Stimulated activated CD8-positive, alpha-beta memory T cell treated with anti-CD3 and anti-CD28 coated beads, Interleukin-12 subunit alpha, Interleukin-12 subunit beta, amount 100 ng/mL, for 4 hours (primary cell): ENCODE measurements around the gene FGFRL1.

Experiments used
- DNase-seq: peaks from one replicate; pipeline ENCODE4 v3.0.0-alpha.2; 2020; ENCODE audit warnings: low read depth

Gene FGFRL1

DNA sequence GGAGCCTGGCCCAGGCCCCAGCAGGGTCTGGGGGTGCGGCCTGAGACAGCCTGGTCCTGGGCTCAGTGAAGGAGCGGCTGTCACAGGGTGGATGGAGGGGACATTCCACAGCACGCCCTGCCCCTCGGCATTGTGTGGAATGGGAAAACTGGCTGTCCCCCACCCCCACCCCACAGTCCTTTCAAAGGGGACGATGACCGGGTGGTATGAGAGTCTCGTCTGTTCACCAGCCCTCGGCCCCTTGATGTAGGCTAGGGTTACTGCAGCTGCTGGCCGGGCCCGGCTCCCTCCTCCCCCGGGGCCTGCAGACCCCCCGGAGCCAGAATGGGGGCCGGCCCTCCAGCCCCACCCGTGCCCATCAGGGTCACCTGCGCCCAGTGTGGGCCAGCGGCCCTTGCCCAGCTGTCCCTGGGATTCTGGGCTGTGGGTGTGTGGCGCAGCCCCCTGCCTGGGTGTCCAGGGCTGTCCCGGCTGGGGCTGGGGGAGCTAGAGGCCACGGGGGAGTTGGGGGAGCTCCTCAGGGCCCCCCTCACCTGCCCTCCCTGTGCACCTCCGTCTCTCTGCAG, 11.7 kb downstream of the FGFRL1 start:
- no peak for DNase-seq

DNA sequence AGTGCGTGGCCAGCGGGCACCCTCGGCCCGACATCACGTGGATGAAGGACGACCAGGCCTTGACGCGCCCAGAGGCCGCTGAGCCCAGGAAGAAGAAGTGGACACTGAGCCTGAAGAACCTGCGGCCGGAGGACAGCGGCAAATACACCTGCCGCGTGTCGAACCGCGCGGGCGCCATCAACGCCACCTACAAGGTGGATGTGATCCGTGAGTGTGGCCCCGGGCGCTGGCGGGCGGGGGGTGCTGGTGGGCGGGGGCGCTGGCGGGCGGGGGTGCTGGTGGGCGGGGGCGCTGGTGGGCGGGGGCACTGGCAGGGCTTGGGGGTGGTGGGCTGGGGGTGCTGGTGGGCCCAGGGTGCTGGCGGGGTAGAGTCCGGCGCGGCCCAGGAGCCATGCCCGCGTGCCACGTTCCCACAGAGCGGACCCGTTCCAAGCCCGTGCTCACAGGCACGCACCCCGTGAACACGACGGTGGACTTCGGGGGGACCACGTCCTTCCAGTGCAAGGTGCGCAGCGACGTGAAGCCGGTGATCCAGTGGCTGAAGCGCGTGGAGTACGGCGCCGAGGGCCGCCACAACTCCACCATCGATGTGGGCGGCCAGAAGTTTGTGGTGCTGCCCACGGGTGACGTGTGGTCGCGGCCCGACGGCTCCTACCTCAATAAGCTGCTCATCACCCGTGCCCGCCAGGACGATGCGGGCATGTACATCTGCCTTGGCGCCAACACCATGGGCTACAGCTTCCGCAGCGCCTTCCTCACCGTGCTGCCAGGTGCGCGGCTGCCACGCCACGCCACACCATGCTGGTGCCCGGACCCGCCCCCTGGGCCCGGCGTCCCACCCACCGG, 12.7 kb downstream of the FGFRL1 start:
- DNase-seq, result no peak

DNA sequence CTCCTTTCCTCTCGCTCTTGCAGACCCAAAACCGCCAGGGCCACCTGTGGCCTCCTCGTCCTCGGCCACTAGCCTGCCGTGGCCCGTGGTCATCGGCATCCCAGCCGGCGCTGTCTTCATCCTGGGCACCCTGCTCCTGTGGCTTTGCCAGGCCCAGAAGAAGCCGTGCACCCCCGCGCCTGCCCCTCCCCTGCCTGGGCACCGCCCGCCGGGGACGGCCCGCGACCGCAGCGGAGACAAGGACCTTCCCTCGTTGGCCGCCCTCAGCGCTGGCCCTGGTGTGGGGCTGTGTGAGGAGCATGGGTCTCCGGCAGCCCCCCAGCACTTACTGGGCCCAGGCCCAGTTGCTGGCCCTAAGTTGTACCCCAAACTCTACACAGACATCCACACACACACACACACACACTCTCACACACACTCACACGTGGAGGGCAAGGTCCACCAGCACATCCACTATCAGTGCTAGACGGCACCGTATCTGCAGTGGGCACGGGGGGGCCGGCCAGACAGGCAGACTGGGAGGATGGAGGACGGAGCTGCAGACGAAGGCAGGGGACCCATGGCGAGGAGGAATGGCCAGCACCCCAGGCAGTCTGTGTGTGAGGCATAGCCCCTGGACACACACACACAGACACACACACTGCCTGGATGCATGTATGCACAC, 13.6 kb downstream of the FGFRL1 start:
- no peak for DNase-seq

DNA sequence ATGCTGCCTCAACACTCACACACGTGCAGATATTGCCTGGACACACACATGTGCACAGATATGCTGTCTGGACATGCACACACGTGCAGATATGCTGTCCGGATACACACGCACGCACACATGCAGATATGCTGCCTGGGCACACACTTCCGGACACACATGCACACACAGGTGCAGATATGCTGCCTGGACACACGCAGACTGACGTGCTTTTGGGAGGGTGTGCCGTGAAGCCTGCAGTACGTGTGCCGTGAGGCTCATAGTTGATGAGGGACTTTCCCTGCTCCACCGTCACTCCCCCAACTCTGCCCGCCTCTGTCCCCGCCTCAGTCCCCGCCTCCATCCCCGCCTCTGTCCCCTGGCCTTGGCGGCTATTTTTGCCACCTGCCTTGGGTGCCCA, 14.7 kb downstream of the FGFRL1 start:
- no peak for DNase-seq

DNA sequence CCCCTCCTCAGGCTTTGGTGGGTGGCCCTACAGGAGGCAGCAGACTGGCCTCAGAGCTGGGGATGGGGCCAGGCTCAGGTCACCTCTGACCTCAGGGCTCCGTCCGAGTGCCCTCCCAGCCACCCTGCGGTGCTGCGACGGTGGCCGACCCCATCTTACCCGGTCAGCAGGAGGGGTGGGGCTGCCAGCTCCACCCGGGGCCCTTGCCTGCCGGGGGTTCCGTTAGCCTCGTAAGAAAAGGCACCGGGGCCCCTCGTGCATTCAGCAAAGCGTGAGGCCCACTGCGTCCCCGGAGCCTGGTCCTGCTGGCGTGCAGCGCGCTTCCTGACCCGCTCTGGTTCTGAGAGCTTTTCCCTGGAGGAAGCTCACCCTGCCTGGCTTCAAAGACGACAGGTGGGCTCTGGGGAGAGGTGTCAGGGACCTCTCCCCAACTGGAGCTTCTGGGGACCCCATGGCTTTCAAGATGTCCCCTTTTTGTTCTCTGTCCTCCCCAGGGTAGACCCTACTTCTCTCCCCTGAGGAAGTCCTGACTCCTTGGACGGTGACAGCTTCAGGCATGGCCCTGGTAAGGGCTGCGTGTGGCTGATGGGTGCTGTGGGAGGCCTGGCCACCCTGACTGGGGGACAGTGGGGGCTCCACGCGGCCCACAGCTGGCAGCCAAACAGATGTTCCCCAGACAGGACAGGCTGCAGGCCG, 15.9 kb downstream of the FGFRL1 start:
- DNase-seq, result no peak

DNA sequence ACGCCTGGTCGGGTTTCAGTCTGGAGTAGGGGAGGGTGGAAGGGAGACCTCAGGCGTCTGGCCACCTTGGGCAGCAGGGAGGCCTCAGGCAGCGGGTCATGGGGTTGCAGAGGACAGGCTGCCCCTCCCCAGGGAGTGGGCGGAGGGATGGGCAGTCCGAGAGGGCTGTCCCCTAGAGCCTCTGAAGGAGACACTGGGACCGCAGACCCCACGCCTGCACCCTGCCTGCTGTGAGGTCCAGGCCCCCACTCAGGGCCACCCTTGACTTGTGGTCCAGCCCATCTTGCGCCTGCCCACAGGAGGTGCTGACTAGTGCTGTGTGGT, 16.5 kb downstream of the FGFRL1 start:
- no peak for DNase-seq

DNA sequence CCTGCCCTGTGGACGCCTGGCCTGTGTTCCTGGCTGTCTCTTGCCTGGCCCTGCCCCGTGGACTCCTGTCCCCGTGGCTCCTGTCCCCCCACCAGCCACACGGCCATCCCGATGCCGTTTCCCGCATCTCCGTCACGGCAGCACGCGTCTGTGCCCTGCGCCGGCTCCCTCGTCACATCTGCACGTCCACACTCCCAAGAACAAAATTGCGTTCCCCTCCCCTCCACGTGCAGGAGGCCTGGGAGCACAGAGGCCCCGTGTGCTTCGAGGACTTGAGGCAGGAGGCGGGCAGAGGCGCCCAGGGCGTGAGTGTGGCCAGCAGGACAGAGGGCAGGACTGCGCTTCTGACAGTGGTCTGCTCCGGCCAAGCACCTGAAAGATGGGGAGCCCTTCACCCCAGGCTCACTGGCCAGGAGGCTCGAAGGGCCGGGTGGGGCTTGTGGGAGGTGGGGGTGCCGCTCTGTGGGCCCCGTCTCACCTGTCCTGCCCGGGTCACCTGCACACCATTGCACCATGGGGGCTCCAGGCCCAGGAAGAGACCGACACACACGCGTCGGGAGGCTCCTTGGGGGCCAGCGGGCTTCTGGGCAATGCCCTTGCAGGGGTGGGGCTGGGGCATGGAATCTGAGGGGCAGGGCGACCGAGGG, 17.3 kb downstream of the FGFRL1 start:
- DNase-seq, result no peak

DNA sequence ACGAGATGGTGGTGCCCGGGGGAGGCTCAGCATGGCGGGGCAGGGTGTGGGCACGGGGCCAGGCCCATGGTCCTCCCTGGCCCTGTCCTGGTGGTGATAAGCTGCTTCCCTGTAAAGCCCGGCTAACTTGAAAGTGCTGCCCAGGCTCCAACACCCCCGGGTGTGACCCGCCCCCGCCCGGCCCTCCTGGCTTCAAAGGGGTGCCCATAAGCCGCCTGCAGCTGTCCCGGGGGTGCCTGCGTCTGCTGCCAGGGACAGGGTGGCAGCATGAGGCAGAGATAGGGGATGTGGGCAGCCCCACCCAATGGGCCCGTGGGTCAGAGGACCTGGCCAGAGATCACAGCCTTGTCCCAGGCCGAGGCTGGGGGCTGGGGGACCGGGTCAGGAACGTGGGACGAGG, 18.1 kb downstream of the FGFRL1 start:
- no peak for DNase-seq

DNA sequence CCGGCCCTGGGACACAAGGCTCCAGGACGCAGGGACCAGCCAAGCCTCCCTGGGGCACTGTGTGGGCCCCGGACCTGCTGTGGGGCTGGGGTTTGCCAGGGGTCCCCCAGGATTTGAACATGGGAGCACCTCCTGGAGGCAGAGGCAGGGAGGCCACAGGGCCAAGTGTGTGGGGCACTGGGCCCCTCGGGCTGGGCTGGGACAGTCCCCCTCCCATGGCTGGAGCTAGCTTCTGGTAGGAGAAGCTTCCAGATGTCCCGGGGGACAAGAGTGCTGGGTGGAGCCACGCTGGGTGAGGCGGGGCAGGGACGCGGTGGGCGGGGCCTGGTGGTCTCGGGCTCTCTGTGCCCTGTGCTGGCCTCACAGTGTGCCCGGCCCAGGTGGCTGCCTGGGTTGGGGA, 18.6 kb downstream of the FGFRL1 start:
- DNase-seq, result no peak

DNA sequence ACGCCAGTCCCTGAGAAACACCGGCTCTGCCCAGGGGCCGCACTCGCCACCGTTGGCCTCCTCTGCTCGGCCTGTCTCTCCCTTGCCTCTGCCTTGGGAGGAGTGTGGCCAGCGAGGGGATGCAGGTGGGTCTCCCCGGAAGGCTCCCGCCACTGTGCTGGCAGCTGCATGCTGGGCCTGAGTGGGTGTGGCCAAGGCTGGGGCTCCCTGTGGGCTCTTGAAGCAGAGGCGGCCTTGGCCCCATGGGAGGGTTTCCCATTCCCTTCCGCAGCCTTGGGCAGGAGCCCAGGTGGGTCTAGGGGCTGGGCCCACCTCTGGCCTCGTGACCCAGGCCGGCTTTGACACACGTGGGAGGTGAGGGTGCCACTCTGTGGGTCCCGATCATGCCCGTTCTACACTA, 19.1 kb downstream of the FGFRL1 start:
- no peak for DNase-seq

DNA sequence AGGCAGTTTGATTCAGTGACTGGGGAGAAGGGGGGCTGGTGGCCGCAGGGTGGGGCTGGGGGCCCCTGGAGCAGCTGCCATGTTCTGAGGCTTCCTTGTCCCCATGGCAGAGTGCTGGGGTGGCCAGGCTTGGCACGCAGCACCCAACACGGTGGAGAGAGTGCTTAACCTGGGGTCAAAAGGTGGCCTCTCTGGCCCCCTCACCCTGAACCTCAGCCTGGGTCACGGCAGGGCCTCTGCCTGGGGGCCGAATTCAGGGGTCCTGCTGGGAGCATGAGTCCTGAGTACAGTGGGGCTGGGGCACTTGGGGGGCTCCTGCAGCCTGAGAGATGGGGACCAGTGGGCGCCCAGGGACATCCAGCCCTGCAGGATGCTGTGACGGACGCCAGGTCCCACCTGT, 19.9 kb downstream of the FGFRL1 start:
- DNase-seq, result no peak

DNA sequence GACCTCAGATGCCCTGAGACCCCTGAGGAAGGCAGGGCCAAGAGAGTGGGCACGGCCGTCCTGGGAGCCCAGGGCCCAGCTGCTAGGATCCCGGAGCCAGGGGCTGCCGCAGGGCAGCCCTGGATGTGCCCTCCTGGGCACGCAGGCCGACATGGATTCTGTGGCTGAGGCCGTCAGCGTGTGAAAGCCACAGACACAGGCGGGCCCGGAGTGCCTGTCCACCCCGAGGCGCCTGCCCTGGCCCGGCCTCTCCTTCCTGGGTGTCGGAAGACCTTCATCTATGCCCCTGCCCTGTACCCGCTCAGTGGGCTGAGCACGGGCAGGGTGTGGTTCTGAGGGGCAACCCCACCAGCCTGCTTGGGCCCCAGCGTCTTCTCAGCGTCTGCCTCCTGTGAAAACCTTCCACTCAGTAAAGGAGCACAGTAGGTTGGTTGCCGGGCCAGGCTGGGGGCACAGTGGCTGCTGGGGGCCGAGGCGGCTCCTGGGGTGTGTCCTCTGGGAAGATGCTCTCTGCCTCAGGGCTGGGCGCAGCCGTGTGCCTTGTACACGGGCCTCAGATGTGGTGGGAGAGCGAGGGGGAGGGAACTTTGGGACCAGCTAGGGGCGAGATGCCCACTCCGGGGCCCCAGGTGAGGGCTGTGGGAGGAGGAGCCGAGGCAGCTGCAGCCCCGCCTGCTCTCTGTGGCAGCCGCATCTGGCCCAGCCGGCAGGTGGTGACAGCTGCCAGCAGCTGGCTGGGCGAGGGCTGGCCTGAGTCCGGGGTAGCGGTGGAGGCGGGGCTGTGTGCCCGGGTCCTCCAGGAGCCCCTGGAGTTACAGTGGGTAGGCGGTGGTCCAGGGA, 20.8 kb downstream of the FGFRL1 start:
- DNase-seq, result no peak

DNA sequence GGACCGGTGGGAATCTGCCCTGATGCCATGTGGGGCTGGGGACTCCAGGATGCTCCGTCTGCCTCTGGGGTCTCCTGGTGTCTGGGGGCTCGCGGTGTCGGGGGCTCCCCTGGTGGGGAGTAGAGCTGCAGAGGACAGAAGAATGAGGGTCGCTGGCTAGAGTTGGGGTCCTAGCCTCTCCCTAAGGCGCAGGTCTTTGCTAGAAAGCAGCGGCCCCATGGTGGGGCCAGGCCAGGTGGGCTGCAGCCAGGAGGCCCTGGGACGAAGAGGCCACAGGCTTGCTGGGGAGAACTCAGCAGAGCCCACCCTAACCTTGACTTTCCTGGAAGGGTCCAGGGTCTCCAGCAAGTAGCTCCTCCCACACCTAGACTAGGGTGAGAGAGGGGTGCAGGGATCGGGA, 21.4 kb downstream of the FGFRL1 start:
- DNase-seq, result no peak

DNA sequence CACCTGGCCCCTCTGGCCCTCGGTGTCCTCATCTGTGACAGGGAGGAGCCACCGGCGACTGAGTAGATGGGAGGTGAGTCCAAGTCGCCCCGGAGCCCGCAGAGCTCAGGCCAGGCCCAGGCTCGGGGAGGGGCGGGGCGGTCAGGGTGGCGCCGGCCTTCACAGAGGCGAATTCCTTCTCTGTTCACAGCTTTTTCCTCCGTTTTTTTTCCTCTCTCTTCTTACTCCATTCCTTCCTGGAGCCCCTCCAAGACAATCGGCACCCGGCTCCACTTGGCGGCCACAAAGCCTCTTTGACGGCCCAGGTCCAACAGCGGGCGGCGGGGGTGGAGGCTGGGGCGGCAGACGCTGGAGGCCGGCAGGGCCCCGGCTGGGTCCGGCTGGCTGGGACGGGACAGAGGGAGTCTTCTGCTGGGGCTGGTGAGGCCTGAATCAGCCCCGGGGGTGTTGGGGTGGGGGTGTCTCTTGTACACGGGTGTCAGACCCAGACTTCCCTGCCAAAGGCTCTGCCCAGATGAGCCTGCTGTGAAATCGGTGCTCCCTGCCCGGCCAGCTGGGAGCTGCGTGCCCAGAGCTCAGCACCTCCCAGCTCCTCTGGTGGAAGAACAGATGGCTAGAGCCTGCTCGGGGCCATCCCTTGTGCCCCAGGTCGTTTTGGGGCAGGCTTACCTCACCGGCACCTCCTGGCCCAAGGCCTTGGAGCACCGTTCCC, 22.6 kb downstream of the FGFRL1 start:
- DNase-seq, result no peak

DNA sequence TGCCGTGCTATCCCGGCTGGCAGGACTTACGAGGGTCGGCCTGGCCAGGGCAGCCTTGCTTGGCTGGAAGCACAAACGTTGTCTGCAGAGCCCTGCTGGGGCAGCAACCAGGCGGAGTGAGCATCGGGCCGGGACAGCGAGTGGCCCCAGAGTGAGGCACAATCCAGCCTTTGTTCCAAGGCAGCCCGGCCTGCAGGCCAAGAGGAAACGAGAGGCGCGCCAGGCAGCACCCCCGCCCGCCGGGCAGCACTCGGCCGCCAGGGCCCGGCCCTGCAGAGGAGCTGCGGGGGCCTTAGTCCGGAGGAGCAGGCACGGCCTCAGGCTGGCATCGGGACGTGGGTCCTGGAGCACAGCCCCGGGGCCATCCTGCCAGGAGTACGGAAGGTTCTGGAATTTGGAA, 24.1 kb downstream of the FGFRL1 start:
- no peak for DNase-seq

DNA sequence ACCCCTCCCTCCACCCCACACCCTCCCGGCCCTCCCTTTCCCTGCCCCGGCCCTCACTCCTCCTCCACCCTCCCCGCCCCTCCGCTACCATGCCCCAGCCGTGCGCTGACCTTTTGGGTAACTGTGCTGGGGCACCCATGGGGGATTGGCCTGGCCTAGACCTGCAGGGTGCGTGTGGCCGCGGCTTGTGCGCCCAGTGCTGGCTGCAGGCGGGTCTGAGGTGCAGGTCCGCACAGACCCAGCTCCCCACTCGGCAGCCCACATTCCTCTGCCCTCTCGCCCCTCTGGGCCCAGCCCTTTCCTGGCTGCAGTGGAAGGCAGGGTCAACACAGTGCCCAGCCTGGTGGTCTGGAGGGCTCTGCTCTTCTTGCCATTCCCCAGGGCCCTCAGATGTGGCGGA, 24.7 kb downstream of the FGFRL1 start:
- no peak for DNase-seq

DNA sequence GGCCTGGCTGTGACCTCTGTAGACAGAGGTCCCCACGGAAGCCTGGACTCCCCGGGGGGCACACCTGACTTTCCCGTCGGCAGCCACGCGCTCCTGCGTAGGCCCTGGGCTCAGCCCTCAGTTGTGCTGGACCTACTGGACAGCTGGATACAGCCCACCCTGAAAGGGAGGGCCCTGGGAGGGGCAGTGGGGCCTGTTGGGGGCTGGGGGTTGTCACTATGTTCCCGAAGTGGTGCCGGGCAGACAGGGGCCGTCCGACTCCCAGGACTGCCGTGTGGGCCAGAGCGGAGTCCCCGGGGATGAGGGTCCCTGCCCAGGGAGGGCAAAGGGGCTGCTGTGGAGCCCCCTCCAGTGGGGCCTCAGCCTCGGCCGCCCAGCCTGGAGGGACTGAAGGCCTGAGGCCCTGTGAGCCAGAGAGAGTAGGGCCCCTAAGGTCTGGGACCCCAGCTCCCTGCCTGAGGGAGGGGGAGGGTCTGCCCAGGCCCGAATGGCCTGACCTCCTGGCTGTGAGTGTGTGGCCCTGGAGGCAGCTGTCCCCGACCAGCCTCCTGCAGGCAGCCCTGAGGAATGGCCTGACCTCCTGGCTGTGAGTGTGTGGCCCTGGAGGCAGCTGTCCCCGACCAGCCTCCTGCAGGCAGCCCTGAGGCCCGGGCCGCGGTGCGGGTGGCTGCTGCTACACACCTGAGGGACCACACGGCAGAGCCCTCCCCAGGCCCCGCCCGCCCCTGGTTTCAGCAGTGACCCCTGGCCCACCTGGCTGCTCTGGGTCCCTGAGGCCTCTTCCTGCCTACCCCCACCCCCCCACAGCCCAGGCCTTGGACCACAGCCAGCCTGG, 25.8 kb downstream of the FGFRL1 start:
- no peak for DNase-seq

DNA sequence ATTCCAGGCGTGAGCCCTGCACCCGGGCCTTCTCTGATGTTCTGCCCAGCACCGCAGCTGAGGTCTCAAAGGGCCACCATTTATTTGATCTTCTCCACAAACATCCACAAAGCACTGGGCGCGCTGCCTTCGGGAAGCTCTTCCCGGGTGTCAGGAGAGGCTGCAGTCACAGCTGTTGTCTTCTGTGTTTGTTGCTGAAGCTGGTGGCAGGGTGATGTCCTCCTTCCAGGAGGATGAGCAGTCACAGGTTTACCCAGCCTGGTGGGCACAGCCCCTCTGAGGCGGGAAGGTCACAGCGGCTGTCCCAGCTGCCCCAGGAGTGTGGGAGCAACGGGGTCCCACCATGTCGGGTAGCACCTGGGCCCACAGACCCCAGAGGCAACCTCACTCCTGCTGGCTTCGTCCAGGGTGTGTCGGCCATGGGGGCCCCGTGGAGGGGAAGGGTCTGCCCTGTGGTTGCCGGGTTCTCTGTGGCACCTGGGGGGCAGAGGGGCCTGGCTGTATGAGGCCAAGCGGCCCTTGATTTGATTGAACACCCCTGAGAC, 27.6 kb downstream of the FGFRL1 start:
- DNase-seq, result no peak

DNA sequence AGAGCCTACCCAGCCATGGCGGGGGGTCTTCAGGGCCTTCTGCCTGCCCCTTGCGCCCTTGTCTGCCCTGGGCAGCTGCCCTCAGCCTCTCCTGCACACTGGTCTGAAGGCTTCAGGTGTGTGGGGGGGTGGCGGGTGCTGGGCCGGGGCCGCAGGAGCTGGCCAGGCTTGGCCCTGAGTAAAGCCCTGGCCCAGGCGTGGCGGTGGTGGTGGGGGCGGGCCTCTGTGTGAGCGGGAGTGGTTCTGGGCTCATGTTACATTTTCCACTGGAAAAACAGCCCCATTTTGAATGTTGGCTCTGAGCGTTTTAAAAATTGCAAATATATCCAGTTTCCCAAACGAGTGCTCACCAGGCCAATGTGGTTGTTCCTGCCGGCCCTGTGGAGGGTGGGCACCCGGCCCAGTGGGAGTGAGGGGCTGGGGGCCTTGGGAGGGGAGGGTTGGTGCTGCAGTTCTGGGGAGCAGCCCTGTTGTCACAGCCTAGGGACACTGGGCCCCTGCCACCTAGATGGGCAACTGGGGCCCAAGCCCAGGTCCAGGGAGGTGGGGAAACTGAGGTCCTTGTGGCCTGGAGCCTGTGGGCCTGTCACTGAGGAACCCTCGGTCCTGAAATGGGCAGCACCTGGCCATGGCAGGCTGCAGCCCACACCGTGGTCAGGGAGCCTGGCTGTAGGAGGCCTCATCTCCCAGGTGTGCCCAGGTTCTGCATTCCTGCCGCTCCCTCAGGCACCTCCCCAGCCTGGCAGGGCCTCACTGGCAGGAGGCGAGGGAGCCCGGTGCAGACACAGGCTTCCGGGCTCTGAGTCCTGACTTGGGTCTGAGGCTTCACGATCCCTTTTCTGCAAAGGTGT, 28.3 kb downstream of the FGFRL1 start:
- DNase-seq, result no peak
